Measurements from ENCODE around the gene ZSWIM1.

Gene ZSWIM1

DNA sequence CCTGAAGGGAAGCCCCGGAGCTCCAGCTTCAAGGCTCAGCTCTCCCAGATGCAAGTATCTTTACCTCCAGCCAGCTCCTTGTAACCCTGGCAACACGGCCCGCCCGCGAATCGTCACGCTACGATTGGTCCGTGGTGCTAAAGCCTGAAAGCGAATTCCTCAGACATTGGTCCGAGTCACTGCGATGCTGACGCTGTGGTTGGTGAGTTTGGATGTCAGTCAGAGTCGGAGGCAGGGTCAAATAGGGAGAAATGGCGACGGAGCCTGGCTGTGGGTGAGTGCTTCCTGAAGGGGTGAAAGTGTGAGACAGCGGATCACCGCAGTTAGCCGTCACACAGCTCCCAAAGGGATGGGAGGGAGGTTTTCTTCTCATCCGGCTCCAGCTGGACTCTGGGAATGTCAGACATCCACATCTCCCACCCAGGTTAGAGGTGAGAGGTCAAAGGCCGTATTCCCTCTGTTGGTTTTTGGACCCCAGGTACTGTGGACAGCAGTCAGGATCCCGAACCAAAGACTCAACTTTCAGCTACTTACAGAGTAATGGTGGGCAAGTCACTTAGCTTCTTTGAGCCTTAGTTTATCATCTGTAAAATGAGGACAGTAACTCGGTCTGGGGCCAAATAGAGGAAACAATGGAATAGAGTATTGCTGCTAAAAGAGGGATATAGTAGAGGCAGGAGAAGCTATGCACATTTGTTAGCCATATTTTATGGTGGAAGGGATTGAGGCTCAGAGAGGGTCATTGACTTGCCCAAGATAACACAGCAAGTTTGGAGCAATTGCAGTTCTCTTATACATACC lies at the start of gene ZSWIM1:
TSS of gene ZSWIM1 (plus strand) at position 240 of the 801 bp plus-strand sequence. CDS start 1,366 bp downstream, outside the sequence.
- peak; percentile 98 for DNase-seq (ENCODE audit: low read depth)

GRCh38 chr20:45832619-45833018 lies 48.4 kb upstream of the ZSWIM1 start:
- no peak for DNase-seq (ENCODE audit: low read depth)

- peak; percentile 89 for DNase-seq (ENCODE audit: low read depth)
These were observed 47.8 kb upstream of the ZSWIM1 start, which contains the start of gene SNX21 for GRCh38 chr20:45833030-45833882. TSS of gene SNX21 (plus strand) at chr20:45833799. CDS start at chr20:45833920, 121 bp downstream.

DNA sequence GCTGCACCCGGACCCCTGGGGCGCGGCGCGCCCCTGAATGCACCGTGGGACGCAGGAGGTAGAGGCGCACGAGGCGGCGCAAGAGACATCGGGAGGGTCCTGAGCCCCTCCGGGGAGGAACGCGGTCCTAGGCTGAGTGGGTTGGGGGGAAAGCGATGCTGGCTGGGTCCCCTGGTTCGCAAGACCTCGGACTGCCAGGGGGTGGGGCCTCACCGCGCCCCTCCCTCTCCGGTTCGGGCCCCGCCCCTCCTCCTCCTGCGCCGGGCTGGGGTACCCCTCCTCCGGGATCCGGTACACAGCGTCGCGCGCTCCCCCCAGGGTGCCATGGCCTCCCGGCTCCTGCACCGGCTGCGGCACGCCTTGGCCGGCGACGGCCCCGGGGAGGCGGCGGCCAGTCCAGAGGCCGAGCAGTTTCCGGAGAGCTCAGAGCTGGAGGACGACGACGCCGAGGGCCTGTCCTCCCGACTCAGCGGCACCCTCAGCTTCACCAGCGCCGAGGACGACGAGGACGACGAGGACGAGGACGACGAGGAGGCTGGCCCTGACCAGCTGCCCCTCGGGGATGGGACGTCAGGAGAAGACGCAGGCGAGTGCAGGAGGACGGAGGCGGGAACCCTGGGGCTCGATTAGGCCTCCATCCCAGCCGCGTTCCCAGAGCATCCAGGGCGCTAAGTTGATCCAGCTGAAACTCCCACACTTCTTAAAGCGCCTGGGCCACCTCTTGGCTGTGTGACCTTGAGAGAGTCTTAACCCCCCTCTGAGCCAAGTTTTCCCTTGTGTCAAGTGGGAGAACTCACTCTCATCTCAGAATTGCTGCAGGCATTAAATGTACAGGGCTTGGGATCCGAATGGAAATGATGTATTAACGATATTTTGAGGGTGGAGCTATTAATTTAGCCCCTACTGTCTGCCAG lies 46.9 kb upstream of the ZSWIM1 start:
- DNase-seq (ENCODE audit: low read depth) = peak; percentile 41

GRCh38 chr20:45834797-45835161 lies 46.2 kb upstream of the ZSWIM1 start:
- DNase-seq (ENCODE audit: low read depth) = no peak

DNA sequence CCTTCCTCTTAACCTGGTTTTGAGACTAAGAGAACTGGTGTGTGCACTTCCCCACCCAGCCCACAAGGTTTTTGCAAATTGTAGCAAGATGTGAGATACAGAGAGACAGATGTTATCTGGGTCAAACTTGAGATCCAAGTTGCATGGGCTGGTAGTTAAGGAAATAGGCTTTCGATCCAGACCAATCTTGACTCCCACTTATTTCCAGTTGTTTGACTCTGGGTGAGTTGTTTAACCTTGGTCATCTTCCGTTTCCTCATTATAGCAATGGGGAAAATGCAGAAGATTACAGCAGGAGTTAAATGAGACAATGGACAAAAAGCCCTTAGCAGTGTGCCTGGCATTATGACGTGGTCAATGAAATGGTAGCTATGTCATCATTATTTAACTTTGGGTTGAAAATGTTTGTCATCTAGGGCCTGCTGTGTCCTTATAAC lies 45.7 kb upstream of the ZSWIM1 start:
- DNase-seq (ENCODE audit: low read depth) = no peak

DNA sequence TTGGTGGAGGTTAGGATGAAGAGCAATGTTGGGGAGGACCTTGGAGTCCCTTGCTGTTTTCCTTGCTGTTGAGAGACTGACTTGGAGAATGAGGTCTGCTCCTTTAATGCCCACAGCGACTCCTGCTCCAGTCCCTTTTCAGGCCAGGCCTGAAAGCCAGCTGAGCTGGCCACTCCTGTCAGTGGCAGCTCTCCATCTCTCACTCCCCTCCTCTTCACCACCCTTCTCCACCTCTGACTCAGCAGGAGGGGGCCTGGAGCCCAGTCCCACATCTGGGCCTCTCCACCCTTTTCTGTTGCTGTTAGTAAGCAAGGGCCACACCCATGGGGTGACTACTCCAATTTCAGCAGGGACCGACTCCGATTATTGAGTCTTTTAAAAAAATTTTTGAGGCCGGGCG lies 45.2 kb upstream of the ZSWIM1 start:
- DNase-seq (ENCODE audit: low read depth) = no peak

- peak; percentile 46 for DNase-seq (ENCODE audit: low read depth)
These were observed 44.2 kb upstream of the ZSWIM1 start for GRCh38 chr20:45836841-45837240.

- no peak for DNase-seq (ENCODE audit: low read depth)
These were observed 40.3 kb upstream of the ZSWIM1 start for GRCh38 chr20:45840700-45841198.

DNA sequence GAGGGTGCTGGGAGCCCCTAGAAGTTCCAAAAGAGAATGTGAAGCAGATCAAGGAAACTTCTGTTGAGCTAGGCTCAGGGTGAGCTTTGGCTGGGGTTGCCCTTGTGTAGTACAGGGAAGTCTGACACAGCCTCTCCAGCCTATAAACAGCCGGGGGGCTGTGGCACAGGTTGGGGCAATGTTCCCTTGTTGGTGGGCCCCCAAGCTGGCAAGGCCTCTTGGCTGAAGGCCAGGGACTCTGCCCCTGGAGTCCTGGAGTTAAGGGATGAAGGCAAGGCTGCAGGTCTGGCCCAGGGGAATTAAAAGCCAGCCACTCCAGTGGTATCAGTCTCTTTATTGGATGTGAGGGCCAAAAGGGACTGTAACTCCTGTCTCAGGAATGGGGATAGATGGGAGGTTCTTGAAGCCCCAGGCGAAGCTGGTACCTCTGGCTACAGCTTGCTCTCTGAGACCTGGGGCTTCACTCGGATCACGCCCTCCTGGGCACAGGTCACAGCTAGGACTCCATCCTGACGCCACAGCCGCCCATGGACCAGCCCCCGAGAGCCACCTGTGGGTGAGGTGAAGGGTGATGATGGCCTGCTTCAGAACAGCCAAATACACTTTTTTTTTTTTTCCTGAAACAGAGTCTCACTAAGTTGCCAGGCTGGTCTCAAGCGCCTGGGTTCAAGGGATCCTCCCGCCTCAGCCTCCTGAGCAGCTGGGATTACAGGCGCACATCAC lies 39.5 kb upstream of the ZSWIM1 start:
- no peak for DNase-seq (ENCODE audit: low read depth)

DNA sequence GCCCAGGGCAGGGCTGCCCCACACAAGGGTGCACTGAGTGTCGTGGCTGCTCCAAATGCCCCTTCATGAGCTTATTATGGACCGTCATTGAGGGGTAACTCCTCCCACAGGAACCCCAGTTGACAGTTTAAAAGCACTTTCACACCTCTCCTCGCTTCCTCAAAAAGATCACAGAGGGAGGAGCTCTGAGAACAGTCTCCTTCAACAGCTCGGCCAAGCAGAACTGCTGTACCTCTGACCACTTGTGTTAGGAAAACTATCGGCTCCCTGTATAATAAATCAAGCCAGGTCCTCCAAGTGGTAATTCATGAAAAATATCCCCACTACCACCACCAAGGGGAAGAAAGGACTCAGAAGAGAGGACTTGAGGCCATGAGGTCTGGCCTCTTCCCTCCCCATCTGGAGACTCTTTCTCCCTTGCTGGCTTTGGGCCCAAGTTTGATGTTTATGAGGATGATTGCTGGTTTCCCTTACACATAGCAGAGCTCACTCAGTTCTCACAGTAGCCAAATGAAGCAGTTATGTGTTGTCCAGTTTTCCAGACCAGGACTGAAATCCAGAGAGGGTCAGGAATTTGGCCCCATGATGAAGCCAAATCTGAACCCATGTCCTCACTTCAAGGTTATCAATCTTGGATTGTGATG lies 38.7 kb upstream of the ZSWIM1 start:
- DNase-seq (ENCODE audit: low read depth) = peak; percentile 68

- DNase-seq (ENCODE audit: low read depth) = no peak
These were observed 37.5 kb upstream of the ZSWIM1 start for GRCh38 chr20:45843506-45843905.

DNA sequence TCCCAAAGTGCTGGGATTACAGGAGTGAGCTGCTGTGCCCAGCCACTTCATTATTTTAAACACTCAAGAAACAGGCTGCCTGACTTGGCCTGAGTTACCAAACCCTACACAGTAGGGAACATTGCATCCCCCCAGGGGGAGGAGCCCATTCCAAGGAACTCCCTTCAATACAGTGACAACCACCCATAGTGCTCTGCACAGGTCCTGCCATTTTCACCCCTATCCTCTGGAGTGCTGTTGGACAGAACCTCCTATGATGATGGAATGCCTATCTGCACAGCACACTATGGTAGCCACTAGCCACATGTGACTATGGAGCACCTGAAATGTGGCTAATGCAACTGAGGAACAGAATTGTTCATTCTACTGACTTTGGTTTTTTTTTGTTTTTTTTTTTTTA lies 35.6 kb upstream of the ZSWIM1 start:
- no peak for DNase-seq (ENCODE audit: low read depth)

DNA sequence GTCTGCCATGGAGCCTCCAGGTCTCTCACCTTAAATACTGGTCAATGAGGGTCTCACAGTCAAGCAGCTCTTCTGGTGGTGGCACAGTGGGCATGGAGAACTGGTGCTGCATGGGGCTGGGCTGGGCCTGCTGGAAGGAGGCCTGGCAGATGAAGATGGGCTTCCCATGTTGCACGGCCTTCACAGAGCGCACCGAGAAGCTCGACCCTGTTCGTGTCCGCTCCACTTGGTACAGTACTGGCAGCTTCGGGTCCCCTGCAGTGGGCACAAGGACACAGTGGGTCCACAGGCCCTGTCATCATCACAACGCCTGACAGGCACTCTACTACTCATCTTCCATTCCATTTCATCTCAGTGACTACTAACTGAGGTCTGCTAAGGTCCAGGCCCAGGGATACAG lies 32.6 kb upstream of the ZSWIM1 start:
- no peak for DNase-seq (ENCODE audit: low read depth)

GRCh38 chr20:45848969-45849582 lies 32.0 kb upstream of the ZSWIM1 start:
- DNase-seq (ENCODE audit: low read depth) = no peak

DNA sequence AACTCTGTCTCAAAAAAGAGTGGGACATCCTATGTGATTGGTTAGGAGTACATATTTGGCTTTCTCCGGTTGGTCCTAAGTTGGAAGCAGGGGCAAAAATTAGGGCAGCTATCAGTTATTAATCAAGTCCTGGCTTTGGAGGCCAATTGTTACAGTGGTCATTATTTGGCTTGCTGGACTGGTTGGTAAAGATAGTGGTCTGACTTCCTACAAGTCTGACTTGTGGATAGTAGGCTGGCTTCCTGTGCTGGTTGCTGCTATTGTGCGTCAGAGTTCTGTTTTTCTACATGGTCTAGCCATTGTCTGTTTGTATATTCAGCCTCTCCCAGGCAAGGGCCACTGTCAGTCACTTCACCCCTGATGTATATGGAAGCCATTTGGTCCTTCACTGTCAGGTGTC lies 30.8 kb upstream of the ZSWIM1 start:
- no peak for DNase-seq (ENCODE audit: low read depth)

GRCh38 chr20:45850926-45851325 lies 30.1 kb upstream of the ZSWIM1 start:
- no peak for DNase-seq (ENCODE audit: low read depth)

DNA sequence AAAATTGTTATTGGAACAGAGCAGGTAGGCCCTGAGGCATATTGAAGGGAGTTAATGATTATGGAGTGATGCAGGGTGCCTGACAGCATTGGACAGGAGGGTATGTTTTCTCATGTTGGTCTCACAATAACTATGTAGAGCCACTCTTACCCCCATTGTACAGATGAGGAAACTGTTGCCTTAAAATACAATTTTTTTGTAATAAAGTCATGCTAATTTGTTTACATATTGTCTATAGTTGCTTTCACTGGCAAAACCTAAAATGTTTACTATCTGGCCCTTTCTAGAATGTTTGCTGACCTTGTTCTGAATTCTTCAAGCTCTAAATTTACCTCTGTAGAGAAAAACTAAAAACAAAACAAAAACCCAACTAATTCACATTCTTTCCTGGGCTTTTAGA lies 29.5 kb upstream of the ZSWIM1 start:
- no peak for DNase-seq (ENCODE audit: low read depth)

- DNase-seq (ENCODE audit: low read depth) = no peak
These were observed 28.7 kb upstream of the ZSWIM1 start for GRCh38 chr20:45852326-45852725.

GRCh38 chr20:45853484-45853883 lies 27.5 kb upstream of the ZSWIM1 start:
- DNase-seq (ENCODE audit: low read depth) = no peak
